Measurements from ENCODE around the gene STEAP1B. TPM values are rescaled to one million over a fixed set of nuclear protein-coding genes. Genes with fewer than 3 reads are reported as not detected.
A peak's percentile ranks its signal among the peaks of the same experiment; 100 is the strongest.

The STEAP1B gene
- total RNA-seq, 2 experiments from 2014 or later: 0.69 to 2.1 TPM

DNA sequence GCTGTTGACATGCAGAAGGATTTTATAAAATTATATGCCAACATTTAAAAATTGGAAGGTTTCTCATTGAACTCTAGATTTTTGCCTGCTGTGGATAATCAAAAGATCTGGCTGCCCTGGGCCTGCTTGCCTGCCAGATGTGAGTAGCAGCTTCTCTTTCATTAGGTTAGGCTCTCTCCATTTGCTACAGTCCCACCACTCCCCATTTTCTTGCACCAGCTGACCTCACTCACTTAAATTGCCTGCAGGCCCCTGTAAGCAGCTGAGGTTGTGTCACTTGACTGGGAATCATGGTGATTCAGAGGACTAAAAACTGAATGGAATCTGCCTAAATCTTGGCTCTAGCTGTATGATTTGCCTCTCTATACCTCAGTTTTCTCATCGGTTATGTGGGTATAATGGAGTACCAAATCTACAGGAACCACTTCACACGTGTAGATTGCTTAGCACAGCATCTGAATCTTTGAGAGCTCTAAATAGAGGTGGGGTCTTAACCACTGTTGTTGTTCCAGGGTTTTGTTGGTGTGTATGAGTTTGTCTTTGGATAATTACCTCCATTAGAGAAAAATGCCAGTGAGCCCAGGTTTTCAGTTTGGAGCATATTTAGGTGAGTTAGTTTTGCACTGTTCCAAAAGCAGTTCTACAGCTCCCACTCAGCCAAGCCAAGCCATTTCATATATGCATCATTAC lies 124.5 kb downstream of the STEAP1B start:
- Histone ChIP-seq H3K4me2 (ENCODE audit: low read length) (no peak overlapping the region), H3K36me3 (ENCODE audit: insufficient read depth, low read length) (no peaks in the 10 kb centered on the region)
- CTCF ChIA-PET (ENCODE audit: unreplicated experiment): interaction anchor here (1.8 kb wide), 1 partner anchor 64 kb away, joined by 3 read pairs; no protein-coding TSS in a partner anchor

DNA sequence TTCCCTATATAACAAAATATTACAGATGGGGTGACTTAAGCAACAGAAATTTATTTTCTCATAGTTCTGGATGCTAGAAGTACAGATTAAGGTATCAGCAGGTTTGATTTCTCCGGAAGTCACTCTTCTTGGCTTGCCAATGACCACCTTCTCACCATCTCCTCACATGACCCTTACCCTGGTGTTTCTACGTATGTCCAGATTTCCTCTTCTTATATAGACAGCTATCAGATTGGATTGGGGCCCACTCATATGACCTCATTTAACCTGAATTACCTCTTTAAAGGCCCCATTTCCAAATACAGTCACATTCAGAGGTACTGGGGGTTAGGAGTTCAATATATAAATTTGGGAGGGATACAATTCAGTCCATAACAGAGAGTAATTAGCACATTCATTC lies 126.1 kb downstream of the STEAP1B start:
- H3K36me3 ChIP-seq (ENCODE audit: insufficient read depth, low read length): no peaks in the 10 kb centered on the region
- no peaks in the 10 kb centered on the region for H3K9me2 ChIP-seq (ENCODE audit: insufficient read depth, low read length)
- H3K4me2 ChIP-seq (ENCODE audit: low read length): no peak overlapping the region
- no peak overlapping the region for H3K4me3 ChIP-seq (ENCODE audit: low read depth, low read length, poor library complexity, severe bottlenecking)
- no peak overlapping the region for H3K27ac ChIP-seq (ENCODE audit: low read depth, low read length, poor library complexity, severe bottlenecking)
- ChIA-PET POLR2A (interaction anchor here (1.3 to 5.3 kb wide), 6 partner anchors 9 to 23 kb away, joined by 4 to 47 read pairs (median 10); no protein-coding TSS in a partner anchor), CTCF (ENCODE audit: unreplicated experiment) (interaction anchor here (1.4 kb wide), 1 partner anchor 10 kb away, joined by 4 read pairs; no protein-coding TSS in a partner anchor)
- TF ChIP-seq, protein P1, sequence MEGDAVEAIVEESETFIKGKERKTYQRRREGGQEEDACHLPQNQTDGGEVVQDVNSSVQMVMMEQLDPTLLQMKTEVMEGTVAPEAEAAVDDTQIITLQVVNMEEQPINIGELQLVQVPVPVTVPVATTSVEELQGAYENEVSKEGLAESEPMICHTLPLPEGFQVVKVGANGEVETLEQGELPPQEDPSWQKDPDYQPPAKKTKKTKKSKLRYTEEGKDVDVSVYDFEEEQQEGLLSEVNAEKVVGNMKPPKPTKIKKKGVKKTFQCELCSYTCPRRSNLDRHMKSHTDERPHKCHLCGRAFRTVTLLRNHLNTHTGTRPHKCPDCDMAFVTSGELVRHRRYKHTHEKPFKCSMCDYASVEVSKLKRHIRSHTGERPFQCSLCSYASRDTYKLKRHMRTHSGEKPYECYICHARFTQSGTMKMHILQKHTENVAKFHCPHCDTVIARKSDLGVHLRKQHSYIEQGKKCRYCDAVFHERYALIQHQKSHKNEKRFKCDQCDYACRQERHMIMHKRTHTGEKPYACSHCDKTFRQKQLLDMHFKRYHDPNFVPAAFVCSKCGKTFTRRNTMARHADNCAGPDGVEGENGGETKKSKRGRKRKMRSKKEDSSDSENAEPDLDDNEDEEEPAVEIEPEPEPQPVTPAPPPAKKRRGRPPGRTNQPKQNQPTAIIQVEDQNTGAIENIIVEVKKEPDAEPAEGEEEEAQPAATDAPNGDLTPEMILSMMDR (conservative IDR thresholded peaks at IDR 0.05; ENCODE audit: low read length): no peak
- no peak for TF ChIP-seq EZH2phosphoT487 (IDR thresholded peaks at IDR 0.05; ENCODE audit: borderline replicate concordance, low read depth, low read length)
- intact Hi-C loops (cut with micrococcal nuclease; ENCODE audit: unreplicated experiment): no loop called here
- no TSS peak for BruUV-seq (replicated peaks)
- DNase-seq (ENCODE audit: low spot score): no peak
- H4K20me1 ChIP-seq (ENCODE audit: insufficient read depth, low read length): no peaks in the 10 kb centered on the region
- H3K9me3 ChIP-seq (ENCODE audit: low read length): no peaks in the 10 kb centered on the region
- peaks cover 45% of the 10 kb centered on the region for H3K4me1 ChIP-seq (ENCODE audit: insufficient read depth, low read length, poor library complexity, severe bottlenecking)
- H2AFZ ChIP-seq (ENCODE audit: low read length): 0 out of 2 replicates have a peak overlapping the region, but pooled peaks have one; percentile 54
- H3K79me2 ChIP-seq (ENCODE audit: insufficient read depth, low read depth, low read length): no peaks in the 10 kb centered on the region

More for the DNA sequence above, 124.5 kb downstream of the STEAP1B start:
- no peak for TF ChIP-seq EZH2phosphoT487 (IDR thresholded peaks at IDR 0.05; ENCODE audit: borderline replicate concordance, low read depth, low read length)
- TF ChIP-seq, protein P1 (conservative IDR thresholded peaks at IDR 0.05; ENCODE audit: low read length): no peak
- H3K27ac ChIP-seq (ENCODE audit: low read depth, low read length, poor library complexity, severe bottlenecking): no peak overlapping the region
- no peak for DNase-seq (ENCODE audit: low spot score)
- H3K9me3 ChIP-seq (ENCODE audit: low read length): no peaks in the 10 kb centered on the region
- no peaks in the 10 kb centered on the region for H3K9me2 ChIP-seq (ENCODE audit: insufficient read depth, low read length)
- BruUV-seq (replicated peaks): no TSS peak
- no peaks in the 10 kb centered on the region for H3K79me2 ChIP-seq (ENCODE audit: insufficient read depth, low read depth, low read length)
- POLR2A ChIA-PET: interaction anchor here (1.0 to 5.3 kb wide), 7 partner anchors 8 to 54 kb away, joined by 3 to 47 read pairs (median 5); no protein-coding TSS in a partner anchor
- peaks cover 45% of the 10 kb centered on the region for H3K4me1 ChIP-seq (ENCODE audit: insufficient read depth, low read length, poor library complexity, severe bottlenecking)
- H2AFZ ChIP-seq (ENCODE audit: low read length): peak overlapping the region; percentile 9; the same call in 1 of the 2 replicates
- H4K20me1 ChIP-seq (ENCODE audit: insufficient read depth, low read length): no peaks in the 10 kb centered on the region
- H3K4me3 ChIP-seq (ENCODE audit: low read depth, low read length, poor library complexity, severe bottlenecking): no peak overlapping the region
- intact Hi-C loops (cut with micrococcal nuclease; ENCODE audit: unreplicated experiment): no loop called here

DNA sequence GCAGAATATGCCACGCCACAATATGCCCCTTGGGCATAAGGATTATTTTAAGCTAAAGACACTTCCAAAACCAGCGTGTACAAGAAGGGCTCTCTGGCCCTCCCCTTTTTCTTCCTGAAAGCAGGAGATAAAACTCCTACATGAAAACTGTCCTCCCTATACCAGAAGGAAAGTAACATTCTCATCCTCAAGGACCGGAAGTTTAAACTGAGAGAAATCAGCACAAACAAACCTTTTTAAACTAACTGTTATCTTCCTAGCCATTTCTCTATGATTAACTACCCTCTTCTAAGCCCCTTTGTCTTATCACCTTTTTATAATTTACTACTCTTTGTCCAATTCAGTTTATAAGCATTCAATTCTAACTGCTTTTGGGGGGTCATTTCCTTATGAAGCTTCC lies 126.6 kb downstream of the STEAP1B start:
- intact Hi-C loops (cut with micrococcal nuclease; ENCODE audit: unreplicated experiment): no loop called here
- BruUV-seq (replicated peaks): no TSS peak
- H3K4me1 ChIP-seq (ENCODE audit: insufficient read depth, low read length, poor library complexity, severe bottlenecking): peaks cover 45% of the 10 kb centered on the region
- H3K27ac ChIP-seq (ENCODE audit: low read depth, low read length, poor library complexity, severe bottlenecking): no peak overlapping the region
- DNase-seq (ENCODE audit: low spot score): no peak
- H4K20me1 ChIP-seq (ENCODE audit: insufficient read depth, low read length): no peaks in the 10 kb centered on the region
- no peaks in the 10 kb centered on the region for H3K9me3 ChIP-seq (ENCODE audit: low read length)
- no peaks in the 10 kb centered on the region for H3K79me2 ChIP-seq (ENCODE audit: insufficient read depth, low read depth, low read length)
- H3K9me2 ChIP-seq (ENCODE audit: insufficient read depth, low read length): no peaks in the 10 kb centered on the region
- no peak overlapping the region for H3K4me3 ChIP-seq (ENCODE audit: low read depth, low read length, poor library complexity, severe bottlenecking)
- POLR2A ChIA-PET: interaction anchor here (1.2 to 5.3 kb wide), 7 partner anchors 9 to 22 kb away, joined by 3 to 47 read pairs (median 5); no protein-coding TSS in a partner anchor
- H3K36me3 ChIP-seq (ENCODE audit: insufficient read depth, low read length): no peaks in the 10 kb centered on the region
- CTCF ChIA-PET (ENCODE audit: unreplicated experiment): interaction anchor here (1.4 kb wide), 1 partner anchor 10 kb away, joined by 4 read pairs; no protein-coding TSS in a partner anchor
- TF ChIP-seq, protein P1 (conservative IDR thresholded peaks at IDR 0.05; ENCODE audit: low read length): no peak
- TF ChIP-seq EZH2phosphoT487 (IDR thresholded peaks at IDR 0.05; ENCODE audit: borderline replicate concordance, low read depth, low read length): no peak
- H3K4me2 ChIP-seq (ENCODE audit: low read length): no peak overlapping the region
- peak overlapping the region; percentile 54; the same call in 1 of the 2 replicates for H2AFZ ChIP-seq (ENCODE audit: low read length)
